Measurements from ENCODE around the gene WASL. TPM values are rescaled to one million over a fixed set of nuclear protein-coding genes. Genes with fewer than 3 reads are reported as not detected.

WASL gene
- total RNA-seq, 3 donors from 2014 or later = 27.8 to 38.3 (median 37.8) TPM

- TF ChIP-seq POLR2AphosphoS5 (IDR thresholded peaks at IDR 0.05) = no peak
- TF ChIP-seq POLR2A (IDR thresholded peaks at IDR 0.05) = no peak
- TF ChIP-seq, protein P1, sequence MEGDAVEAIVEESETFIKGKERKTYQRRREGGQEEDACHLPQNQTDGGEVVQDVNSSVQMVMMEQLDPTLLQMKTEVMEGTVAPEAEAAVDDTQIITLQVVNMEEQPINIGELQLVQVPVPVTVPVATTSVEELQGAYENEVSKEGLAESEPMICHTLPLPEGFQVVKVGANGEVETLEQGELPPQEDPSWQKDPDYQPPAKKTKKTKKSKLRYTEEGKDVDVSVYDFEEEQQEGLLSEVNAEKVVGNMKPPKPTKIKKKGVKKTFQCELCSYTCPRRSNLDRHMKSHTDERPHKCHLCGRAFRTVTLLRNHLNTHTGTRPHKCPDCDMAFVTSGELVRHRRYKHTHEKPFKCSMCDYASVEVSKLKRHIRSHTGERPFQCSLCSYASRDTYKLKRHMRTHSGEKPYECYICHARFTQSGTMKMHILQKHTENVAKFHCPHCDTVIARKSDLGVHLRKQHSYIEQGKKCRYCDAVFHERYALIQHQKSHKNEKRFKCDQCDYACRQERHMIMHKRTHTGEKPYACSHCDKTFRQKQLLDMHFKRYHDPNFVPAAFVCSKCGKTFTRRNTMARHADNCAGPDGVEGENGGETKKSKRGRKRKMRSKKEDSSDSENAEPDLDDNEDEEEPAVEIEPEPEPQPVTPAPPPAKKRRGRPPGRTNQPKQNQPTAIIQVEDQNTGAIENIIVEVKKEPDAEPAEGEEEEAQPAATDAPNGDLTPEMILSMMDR (IDR thresholded peaks at IDR 0.05) = no peak
- no peaks in the 10 kb centered on the region for H3K36me3 ChIP-seq
- no peaks in the 10 kb centered on the region for H3K4me1 ChIP-seq
- H3K27me3 ChIP-seq = no peaks in the 10 kb centered on the region
- no peak overlapping the region for H3K4me3 ChIP-seq
- no peak for DNase-seq (ENCODE audit: low spot score in 2 of 2)
- intact Hi-C loops (cut with DNase I; ENCODE audit: low total_unique reads) = no loop called here
- H3K27ac ChIP-seq = no peak overlapping the region
- H3K9me3 ChIP-seq = no peaks in the 10 kb centered on the region
Observed at GRCh38 chr7:123662755-123663154, 86.0 kb downstream of the WASL start.

- no peak overlapping the region for H3K4me3 ChIP-seq
- no peak overlapping the region for H3K27ac ChIP-seq
- no peaks in the 10 kb centered on the region for H3K9me3 ChIP-seq
- no peak for TF ChIP-seq POLR2AphosphoS5 (IDR thresholded peaks at IDR 0.05)
- no peak for TF ChIP-seq POLR2A (IDR thresholded peaks at IDR 0.05)
- TF ChIP-seq, protein P1 (IDR thresholded peaks at IDR 0.05) = no peak
- no peak for DNase-seq (ENCODE audit: low spot score in 2 of 2)
- intact Hi-C loops (cut with DNase I; ENCODE audit: low total_unique reads) = no loop called here
- no peaks in the 10 kb centered on the region for H3K4me1 ChIP-seq
- H3K27me3 ChIP-seq = no peaks in the 10 kb centered on the region
- no peaks in the 10 kb centered on the region for H3K36me3 ChIP-seq
Observed at GRCh38 chr7:123662293-123662692, 86.5 kb downstream of the WASL start.

- Histone ChIP-seq H3K4me1 (no peaks in the 10 kb centered on the region), H3K27ac (no peak overlapping the region), H3K4me3 (no peak overlapping the region), H3K27me3 (no peaks in the 10 kb centered on the region), H3K36me3 (no peaks in the 10 kb centered on the region), H3K9me3 (no peaks in the 10 kb centered on the region)
- intact Hi-C loops (cut with DNase I; ENCODE audit: low total_unique reads) = no loop called here
- DNase-seq (ENCODE audit: low spot score in 2 of 2) = no peak
- TF ChIP-seq, protein P1 (IDR thresholded peaks at IDR 0.05) = no peak
- TF ChIP-seq POLR2AphosphoS5 (IDR thresholded peaks at IDR 0.05) (no peak), POLR2A (IDR thresholded peaks at IDR 0.05) (no peak)
Observed at GRCh38 chr7:123661765-123662164, 87.0 kb downstream of the WASL start.

DNA sequence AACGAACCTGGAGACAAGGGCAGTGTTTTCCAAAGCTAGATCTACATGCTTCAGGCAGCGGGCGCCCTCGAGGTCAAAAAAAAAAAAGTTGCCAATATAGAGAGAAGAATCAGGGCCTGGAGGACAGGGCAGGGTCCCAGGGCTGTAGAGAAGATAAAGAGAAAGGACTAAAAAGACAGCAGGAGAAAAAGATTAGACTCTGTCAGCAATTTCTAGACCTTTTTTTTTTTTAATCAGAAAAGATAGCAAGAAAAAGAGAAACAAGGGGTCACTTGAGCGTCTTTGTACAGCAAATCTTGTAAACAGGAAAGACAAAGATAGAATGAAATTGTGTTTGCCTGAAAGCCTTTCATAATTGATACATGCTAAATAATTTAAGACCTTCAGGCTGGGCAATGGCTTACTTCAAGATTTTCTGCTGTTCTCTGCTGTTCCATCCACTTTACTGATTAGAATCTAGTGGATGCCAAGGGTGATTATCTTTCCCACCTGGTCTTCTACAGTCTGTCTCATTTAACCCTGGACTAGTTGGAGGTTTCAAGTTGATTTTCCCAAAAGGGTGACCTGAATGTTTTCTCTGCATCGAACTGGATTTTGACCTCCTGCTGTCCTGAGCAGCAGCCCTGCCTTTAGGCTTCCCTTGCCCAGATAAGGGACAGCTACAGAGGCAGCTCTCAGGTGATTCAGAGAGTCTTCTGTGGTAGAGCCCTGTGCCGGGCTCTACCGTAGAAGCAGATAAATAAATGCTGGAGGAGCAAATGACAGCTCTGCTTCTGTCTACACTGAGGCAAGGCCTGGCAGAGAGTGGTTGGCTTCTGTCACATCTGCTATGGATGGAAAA, 88.1 kb downstream of the WASL start:
- intact Hi-C loops (cut with DNase I; ENCODE audit: low total_unique reads) = no loop called here
- Histone ChIP-seq H3K4me1 (no peaks in the 10 kb centered on the region), H3K36me3 (no peaks in the 10 kb centered on the region), H3K4me3 (no peak overlapping the region), H3K27me3 (no peaks in the 10 kb centered on the region), H3K9me3 (no peaks in the 10 kb centered on the region), H3K27ac (no peak overlapping the region)
- no peak for DNase-seq (ENCODE audit: low spot score in 2 of 2)
- TF ChIP-seq POLR2A (IDR thresholded peaks at IDR 0.05) = no peak
- TF ChIP-seq, protein P1 (IDR thresholded peaks at IDR 0.05) = no peak
- TF ChIP-seq POLR2AphosphoS5 (IDR thresholded peaks at IDR 0.05) = no peak

- Histone ChIP-seq H3K27ac (no peak overlapping the region), H3K27me3 (no peaks in the 10 kb centered on the region), H3K4me3 (no peak overlapping the region), H3K9me3 (no peaks in the 10 kb centered on the region), H3K4me1 (no peaks in the 10 kb centered on the region), H3K36me3 (no peaks in the 10 kb centered on the region)
- intact Hi-C loops (cut with DNase I; ENCODE audit: low total_unique reads) = no loop called here
- TF ChIP-seq POLR2AphosphoS5 (IDR thresholded peaks at IDR 0.05) = no peak
- TF ChIP-seq POLR2A (IDR thresholded peaks at IDR 0.05) = no peak
- TF ChIP-seq, protein P1 (IDR thresholded peaks at IDR 0.05) = no peak
- no peak for DNase-seq (ENCODE audit: low spot score in 2 of 2)
Observed at GRCh38 chr7:123658023-123658422, 90.8 kb downstream of the WASL start.

Measured in breast epithelium (tissue), 4 donors.